D341Med (cell line): Measurements from ENCODE around the gene MFSD6.

Experiments
- DNase-seq: peaks from one replicate; pipeline ENCODE4 v3.0.0; 2012; ENCODE audit warnings: low spot score

Gene MFSD6

GRCh38 chr2:190532581-190532980 lies 124.4 kb downstream of the MFSD6 start:
- peak; percentile 33 for DNase-seq

GRCh38 chr2:190533175-190533967 lies 125.2 kb downstream of the MFSD6 start:
- DNase-seq, result no peak

- no peak for DNase-seq
These were observed 125.8 kb downstream of the MFSD6 start for GRCh38 chr2:190533968-190534309.

GRCh38 chr2:190534310-190535120 lies 126.4 kb downstream of the MFSD6 start, which contains the start of gene NEMP2:
Gene NEMP2 (minus strand): TSS chr2:190534722. CDS start chr2:190534655, 67 bp downstream.
- DNase-seq, result peak; percentile 90

- no peak for DNase-seq
These were observed 126.9 kb downstream of the MFSD6 start for GRCh38 chr2:190535121-190535439.

GRCh38 chr2:190535586-190535985 lies 127.4 kb downstream of the MFSD6 start:
- no peak for DNase-seq

- no peak for DNase-seq
These were observed 129.6 kb downstream of the MFSD6 start for GRCh38 chr2:190537765-190538164.

GRCh38 chr2:190538201-190538600 lies 130.0 kb downstream of the MFSD6 start:
- no peak for DNase-seq

- DNase-seq, result no peak
These were observed 131.9 kb downstream of the MFSD6 start for GRCh38 chr2:190540048-190540447.

GRCh38 chr2:190545093-190545492 lies 136.9 kb downstream of the MFSD6 start:
- DNase-seq, result no peak

GRCh38 chr2:190545555-190546385 lies 137.6 kb downstream of the MFSD6 start:
- no peak for DNase-seq

GRCh38 chr2:190546734-190547133 lies 138.6 kb downstream of the MFSD6 start:
- DNase-seq, result no peak

- DNase-seq, result no peak
These were observed 139.7 kb downstream of the MFSD6 start for GRCh38 chr2:190547886-190548285.

GRCh38 chr2:190550137-190550536 lies 142.0 kb downstream of the MFSD6 start:
- DNase-seq, result no peak
